Right hindlimb (tissue), 1 donor: ENCODE results near the gene SPDYA.
"Not testable (repeated sequence)": the region's sequence is repeated elsewhere in the genome, so short reads cannot be mapped to it uniquely, and the experiment has no call there.

Source experiments
- DNase-seq: peaks from one replicate; pipeline ENCODE4 v3.0.0-alpha.2; 2018

Gene SPDYA

GRCh38 chr2:28810384-28811285, at the start of gene SPDYA:
SPDYA (plus strand) TSS chr2:28810834; CDS start chr2:28816015, 5,181 bp downstream.
- DNase-seq, result peak; percentile 83

DNA sequence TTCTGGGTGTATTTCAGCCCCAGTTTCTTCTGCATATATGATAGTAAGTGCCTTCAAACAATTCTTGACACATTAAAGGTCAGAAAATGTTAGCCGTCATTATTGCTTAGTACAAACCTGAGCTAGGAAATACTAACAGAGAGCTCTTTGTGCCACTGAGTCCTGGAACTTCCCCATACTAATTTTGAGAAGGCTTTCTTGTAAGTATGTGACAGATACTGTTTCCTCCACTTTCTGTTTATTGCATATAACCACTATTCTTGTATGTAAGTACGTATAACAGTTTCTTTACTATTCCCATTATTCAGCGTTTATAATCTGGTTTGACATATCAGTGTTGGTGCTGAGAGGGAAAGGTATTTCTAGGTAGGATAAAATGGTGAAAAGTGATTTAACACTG, 49.2 kb upstream of the SPDYA start:
- no peak for DNase-seq

GRCh38 chr2:28764909-28765711, 45.5 kb upstream of the SPDYA start:
- no peak for DNase-seq

DNA sequence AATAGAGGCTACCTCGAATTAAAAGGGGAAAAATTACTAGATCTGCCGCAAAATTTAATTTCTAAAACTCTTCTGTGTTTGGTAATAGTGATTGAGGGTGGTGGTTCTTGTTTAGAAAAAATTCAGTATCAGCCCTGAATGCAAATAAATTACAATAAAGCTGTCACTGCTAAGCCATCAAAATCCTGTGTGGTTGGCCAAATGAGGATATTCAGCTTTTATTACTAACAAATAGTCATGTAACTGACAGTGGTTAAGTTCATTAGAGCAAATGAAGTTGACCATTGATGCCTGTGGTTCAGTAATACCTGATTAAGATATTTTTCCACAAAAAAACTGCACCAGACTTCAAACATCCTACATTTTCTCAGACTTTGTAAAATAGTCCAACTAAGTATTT, 44.6 kb upstream of the SPDYA start:
- DNase-seq, result no peak

DNA sequence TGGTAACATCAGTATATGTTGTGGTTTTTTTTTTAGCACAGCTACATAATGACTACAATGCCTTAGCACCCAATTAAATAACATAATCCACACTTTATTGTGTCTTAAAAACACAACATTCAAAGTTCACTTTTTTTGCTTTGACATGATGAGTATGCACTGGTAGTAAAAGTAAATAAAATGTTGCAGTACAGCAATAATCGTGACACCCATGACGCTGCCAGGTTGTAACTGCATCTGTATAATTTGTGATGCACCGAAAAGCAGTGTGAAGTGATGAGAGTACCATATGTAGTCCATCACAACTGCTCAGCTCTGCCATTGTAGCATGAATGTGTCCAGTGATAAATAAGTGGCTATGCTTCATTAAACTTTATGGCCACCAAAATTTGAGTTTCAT, 43.3 kb upstream of the SPDYA start:
- DNase-seq, result no peak

- DNase-seq, result no peak
Measured at GRCh38 chr2:28768422-28768821, 42.2 kb upstream of the SPDYA start.

DNA sequence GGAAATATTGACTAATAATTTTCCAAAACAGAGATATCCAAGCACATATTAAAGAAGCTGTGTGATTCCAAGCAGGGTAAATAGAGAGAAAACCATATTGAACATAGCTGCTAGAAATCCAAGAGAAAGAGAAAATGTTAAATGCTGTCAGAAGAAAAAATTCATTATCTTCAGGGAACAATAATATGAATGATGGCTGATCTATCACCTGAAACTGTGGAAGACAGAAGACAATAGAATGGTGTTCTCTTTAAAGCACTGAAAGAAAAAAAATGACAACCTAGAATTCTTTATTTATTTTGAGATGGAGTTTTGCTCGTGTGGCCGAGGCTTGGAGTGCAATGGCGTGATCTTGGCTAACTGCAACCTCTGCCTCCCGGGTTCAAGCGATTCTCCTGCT, 41.7 kb upstream of the SPDYA start:
- no peak for DNase-seq

DNA sequence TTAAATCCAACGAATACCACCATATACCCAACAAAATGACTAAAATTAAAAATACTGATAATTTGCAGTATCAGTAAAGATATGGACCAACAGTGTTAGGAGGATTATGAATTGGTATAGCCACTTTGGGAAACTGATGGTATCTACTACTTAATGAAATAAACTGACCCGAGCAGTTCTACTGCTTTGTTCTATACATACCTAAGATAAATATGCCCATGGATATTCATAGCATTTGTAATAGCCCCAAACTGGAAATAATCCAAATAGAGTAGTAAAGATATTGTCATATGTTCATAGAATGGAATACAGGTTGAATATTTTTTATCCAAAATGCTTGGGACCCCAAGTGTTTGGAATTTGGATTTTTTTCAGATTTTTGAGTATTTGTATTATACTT, 38.3 kb upstream of the SPDYA start:
- DNase-seq, result no peak

GRCh38 chr2:28776471-28776870, 34.2 kb upstream of the SPDYA start:
- no peak for DNase-seq

DNA sequence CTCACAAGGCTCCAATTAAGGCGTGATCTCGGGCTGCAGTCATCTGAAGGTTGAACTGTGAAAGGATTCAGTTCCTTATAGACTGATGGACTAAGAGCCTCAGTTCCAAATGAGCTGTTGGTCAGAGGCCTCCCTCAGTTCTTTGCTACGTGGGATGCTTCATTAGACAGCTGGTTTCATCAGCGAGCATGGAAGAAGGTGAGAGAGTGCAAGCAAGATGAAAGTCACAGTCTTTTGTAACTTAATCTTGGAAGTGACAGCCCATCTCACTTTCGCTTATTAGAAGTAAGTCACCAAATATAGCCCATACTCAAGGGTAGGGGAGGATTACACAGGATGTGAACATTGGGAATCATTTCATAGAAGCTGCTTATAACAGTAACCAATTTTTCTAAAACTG, 32.2 kb upstream of the SPDYA start:
- no peak for DNase-seq

GRCh38 chr2:28779001-28779400, 31.6 kb upstream of the SPDYA start:
- DNase-seq, result no peak

- no peak for DNase-seq
Measured at GRCh38 chr2:28780496-28780895, 30.1 kb upstream of the SPDYA start.

DNA sequence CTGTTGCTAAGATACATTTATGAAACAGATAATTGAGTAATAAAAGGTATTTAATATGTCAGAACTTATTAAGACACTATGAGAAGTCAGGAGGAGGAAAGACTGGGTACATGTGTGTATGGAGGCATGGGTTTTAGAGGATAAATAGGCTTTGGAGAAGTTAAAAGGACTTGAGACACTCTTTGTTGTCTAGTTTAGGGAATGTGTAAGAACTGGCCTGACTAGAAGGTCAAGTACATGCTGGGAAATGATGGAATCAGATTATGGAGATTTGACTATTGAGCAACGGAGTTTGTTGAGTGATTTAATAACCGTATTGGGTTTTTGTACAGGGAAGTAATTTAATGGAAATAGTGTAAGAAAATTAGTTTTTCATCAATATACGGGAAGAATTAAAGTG, 28.2 kb upstream of the SPDYA start:
- DNase-seq, result no peak

DNA sequence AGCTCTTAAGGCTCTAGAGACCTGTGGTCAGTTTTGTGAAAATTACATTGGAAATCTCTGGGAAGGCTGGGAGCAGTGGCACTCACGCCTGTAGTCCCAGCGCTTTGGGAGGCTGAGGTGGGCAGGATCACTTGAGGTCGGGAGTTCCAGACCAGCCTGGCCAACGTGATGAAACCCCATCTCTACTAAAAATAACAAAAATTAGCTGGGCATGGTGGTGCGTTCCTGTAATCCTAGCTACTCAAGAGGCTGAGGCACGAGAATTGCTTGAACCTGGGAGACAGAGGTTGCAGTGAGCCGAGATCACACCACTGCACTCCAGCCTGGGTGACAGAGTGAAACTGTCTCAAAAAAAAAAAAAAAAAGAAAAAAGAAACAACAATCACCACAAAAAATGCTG, 26.1 kb upstream of the SPDYA start:
- DNase-seq, result not testable (repeated sequence)

DNA sequence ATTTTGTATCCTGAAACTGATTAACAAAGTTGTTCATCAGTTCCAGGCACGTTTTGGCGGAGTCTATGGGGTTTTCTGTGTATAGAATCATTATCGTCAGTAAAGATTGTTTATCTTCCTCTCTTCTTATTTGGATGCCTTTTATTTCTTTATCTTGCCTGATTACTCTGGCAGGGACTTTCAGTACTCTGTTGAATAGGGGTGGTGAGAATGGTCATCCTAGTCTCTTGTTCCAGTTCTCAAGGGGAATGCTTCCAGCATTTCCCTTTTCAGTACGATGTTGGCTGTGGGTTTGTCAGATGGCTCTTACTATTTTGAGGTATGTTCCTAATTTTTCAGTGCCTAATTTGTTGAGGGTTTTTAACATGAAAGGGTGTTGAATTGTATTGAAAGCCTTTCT, 14.0 kb upstream of the SPDYA start:
- DNase-seq, result no peak

DNA sequence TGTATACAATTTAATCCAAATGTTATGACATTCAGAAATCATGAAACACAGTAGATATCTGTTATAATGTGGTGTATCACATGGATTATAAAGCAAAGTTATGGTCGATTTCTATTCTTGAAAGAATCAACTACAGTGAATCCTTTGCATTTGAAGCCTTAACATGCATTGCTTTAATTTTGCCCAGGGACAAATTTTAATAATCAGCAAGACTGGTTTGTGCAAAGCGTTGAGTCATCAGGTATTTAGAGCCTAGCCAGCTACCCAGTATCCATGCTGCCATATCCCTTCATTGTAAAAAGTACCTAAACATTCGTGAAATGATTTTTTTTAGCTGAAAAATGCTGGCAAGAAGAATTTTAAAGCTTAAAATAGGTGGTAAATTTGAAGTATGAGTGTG, 8.9 kb upstream of the SPDYA start:
- DNase-seq, result no peak

GRCh38 chr2:28802975-28803429, 7.6 kb upstream of the SPDYA start:
- no peak for DNase-seq

- peak; percentile 21 for DNase-seq
Measured at GRCh38 chr2:28809927-28810326, 707 bp upstream of the SPDYA start.

- DNase-seq, result no peak
Measured at GRCh38 chr2:28818053-28818452, 7.4 kb downstream of the SPDYA start.

DNA sequence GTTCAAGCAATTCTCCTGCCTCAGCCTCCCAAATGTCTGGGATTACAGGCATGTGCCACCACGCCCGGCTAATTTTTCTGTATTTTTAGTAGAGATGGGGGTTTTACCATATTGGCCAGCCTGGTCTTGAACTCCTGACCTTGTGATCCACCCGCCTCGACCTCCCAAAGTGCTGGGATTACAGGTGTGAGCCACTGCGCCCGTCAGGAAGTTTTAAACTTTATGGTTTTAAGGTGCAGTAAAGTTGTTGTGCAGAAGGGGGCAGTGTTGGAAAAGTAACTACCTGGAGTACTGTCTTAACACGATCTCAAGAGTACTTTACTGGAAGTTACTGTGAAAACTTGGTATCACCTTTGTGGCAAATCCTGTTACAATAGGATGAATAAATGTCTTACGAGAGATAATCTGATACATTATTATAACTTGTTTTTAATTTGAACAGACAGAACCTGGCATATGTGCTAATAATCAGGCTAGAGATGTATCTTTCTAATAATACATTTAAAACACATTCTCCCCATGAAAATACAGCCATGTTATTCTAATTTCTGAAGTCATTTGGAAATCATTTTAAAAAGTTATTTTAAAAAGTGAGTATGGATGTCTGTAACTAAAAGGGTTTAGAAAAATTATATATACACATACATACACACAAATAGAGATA, 10.8 kb downstream of the SPDYA start:
- DNase-seq, result peak; percentile 19

- no peak for DNase-seq
Measured at GRCh38 chr2:28822036-28822435, 11.4 kb downstream of the SPDYA start.

DNA sequence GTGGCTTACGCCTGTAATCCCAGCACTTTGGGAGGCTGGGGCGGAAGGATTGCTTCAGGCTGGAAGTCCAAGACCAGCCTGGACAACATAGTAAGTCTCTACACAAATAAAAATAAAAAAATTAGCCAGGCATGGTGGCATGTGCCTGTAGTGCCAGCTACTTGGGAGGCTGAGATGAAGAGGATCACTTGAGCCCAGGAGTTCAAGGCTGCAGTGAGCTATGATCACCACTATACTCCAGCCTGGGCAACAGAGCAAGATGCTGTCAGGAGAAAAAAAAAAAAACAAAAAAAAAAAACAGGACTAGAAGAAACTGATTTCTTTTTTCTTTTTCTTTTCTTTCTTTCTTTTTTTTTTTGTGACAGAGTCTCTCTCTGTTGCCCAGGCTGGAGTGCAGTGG, 13.6 kb downstream of the SPDYA start:
- DNase-seq, result no peak

DNA sequence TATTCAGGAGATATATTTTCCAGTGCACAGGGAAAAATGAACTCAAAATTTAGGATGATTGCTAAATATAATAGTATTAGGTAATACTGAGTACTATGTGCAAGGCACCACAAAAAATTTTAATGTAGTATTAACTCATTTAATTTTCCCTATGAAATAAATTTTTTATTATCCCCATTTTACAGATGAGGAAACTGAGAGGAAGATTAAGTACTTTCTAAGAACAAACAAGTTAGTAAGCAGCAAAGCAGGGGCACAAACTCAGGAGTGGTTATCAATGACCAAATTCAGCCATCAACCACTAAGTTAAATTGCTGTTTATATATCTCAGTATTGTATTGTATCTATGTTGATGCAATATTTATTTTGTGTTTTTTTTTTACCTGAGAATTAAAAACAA, 14.2 kb downstream of the SPDYA start:
- no peak for DNase-seq
